ENCODE data around the gene PSMD7. TPM values are rescaled to one million over a fixed set of nuclear protein-coding genes. Genes with fewer than 3 reads are reported as not detected.

Gene PSMD7
- total RNA-seq, 1 donor from 2014 or later, result 86.1 TPM

DNA sequence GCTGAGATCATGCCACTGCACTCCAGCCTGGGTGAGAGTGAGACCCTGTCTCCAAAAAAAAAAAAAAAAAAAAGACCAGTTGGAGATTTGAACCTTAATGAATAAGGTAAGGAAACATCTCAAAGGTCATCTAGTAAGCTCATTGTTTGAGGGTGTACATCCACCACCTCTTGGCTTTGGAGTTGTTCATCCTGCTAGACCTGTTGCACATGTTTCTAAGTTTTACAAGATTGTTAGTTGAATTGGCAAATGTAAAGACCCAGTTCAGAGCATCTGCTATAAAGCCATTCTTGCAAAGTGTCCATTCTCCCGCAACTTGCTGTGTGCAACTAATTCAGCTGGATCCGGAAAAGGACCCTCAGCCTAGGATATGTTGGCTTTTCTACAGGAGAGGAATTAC, 1.5 kb downstream of the PSMD7 start:
- no peak for DNase-seq
- no peaks in the 10 kb centered on the region for H3K27me3 Mint-ChIP-seq
- peaks cover 33% of the 10 kb centered on the region for H3K4me1 Mint-ChIP-seq
- ChIA-PET CTCF (interaction anchor here (0.7 to 1.3 kb wide), 2 partner anchors 12 to 1490 kb away, joined by 3 to 4 read pairs; no protein-coding TSS in a partner anchor), POLR2A (interaction anchor here (0.5 to 1.8 kb wide), 4 partner anchors 234 to 774 kb away, joined by 3 to 6 read pairs (median 3); partner anchors contain the start of gene GLG1)
- H3K4me3 Mint-ChIP-seq, result peak overlapping the region; percentile 87
- no peak overlapping the region for H3K27ac Mint-ChIP-seq
- TF ChIP-seq, protein P1, sequence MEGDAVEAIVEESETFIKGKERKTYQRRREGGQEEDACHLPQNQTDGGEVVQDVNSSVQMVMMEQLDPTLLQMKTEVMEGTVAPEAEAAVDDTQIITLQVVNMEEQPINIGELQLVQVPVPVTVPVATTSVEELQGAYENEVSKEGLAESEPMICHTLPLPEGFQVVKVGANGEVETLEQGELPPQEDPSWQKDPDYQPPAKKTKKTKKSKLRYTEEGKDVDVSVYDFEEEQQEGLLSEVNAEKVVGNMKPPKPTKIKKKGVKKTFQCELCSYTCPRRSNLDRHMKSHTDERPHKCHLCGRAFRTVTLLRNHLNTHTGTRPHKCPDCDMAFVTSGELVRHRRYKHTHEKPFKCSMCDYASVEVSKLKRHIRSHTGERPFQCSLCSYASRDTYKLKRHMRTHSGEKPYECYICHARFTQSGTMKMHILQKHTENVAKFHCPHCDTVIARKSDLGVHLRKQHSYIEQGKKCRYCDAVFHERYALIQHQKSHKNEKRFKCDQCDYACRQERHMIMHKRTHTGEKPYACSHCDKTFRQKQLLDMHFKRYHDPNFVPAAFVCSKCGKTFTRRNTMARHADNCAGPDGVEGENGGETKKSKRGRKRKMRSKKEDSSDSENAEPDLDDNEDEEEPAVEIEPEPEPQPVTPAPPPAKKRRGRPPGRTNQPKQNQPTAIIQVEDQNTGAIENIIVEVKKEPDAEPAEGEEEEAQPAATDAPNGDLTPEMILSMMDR (IDR thresholded peaks at IDR 0.05), result no peak
- intact Hi-C loops (cut with micrococcal nuclease), result loop anchor here (10.0 kb wide), 2 partner anchors 687 to 1243 kb away; partner anchors contain the start of gene WDR59
- ATAC-seq (ENCODE audit: low read depth), result no peak
- no peaks in the 10 kb centered on the region for H3K9me3 Mint-ChIP-seq
- H3K36me3 Mint-ChIP-seq (ENCODE audit: low read depth), result peaks cover 55% of the 10 kb centered on the region

DNA sequence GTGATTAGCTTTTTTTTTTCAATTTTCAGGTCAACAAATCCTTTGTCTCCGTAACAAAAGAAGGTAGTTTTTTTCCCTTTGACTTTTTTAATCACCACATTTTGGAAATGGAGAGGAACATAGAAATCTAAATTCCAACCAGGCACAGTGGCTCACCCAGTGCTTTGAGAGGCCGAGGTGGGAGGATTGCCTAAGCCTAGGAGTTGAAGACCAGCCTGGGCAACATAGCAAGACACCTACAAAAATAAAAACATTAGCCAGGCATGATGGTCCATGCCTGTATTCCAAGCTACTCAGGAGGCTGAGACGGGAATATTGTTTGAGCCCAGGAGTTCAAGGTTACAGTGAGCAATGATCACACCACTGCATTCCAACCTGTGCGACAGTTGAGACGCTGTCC, 5.7 kb downstream of the PSMD7 start:
- H3K9me3 Mint-ChIP-seq, result no peaks in the 10 kb centered on the region
- intact Hi-C loops (cut with micrococcal nuclease), result no loop called here
- H3K4me3 Mint-ChIP-seq, result no peak overlapping the region
- DNase-seq (no peak), ATAC-seq (ENCODE audit: low read depth) (no peak)
- TF ChIP-seq, protein P1 (IDR thresholded peaks at IDR 0.05), result no peak
- H3K36me3 Mint-ChIP-seq (ENCODE audit: low read depth), result peaks cover 85% of the 10 kb centered on the region
- H3K4me1 Mint-ChIP-seq, result peaks cover 20% of the 10 kb centered on the region
- CTCF ChIA-PET, result no interaction called here
- H3K27ac Mint-ChIP-seq, result no peak overlapping the region
- POLR2A ChIA-PET, result no interaction called here
- no peaks in the 10 kb centered on the region for H3K27me3 Mint-ChIP-seq

DNA sequence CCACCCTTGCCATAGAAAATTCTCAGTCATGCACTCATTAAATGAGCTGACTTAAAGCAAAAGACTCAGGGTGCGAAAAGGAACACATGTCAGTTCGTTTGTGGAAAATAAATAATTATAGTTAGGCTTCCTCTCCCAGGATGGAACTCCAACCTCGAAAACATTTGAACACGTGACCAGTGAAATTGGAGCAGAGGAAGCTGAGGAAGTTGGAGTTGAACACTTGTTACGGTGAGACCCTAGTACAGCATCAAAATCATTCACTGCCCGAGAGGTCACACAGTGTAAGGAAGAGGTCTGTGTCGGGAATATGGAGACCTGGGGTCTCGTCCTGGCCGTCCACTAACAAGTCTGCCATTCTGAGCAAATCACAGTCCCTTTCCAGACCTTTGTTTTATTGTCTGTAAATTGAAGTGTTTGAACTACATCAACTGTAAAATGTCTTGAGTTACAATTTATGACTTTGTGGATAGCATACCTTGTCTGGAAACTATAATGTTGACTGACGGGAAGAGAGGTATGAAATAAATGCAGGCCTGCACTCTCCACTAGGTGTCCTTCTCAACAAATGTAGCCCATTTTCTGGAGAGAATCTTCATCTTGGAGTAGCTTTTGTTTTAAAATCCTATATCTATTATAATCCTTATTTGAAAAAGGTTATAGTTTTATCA, 7.7 kb downstream of the PSMD7 start:
- Mint-ChIP-seq H3K4me1 (peaks cover 4% of the 10 kb centered on the region), H3K27ac (no peak overlapping the region), H3K4me3 (no peak overlapping the region), H3K9me3 (no peaks in the 10 kb centered on the region), H3K36me3 (ENCODE audit: low read depth) (peaks cover 85% of the 10 kb centered on the region), H3K27me3 (no peaks in the 10 kb centered on the region)
- DNase-seq (no peak), ATAC-seq (ENCODE audit: low read depth) (no peak)
- CTCF ChIA-PET, result interaction anchor here (1.8 kb wide), 1 partner anchor 128 kb away, joined by 4 read pairs; no protein-coding TSS in a partner anchor
- POLR2A ChIA-PET, result no interaction called here
- TF ChIP-seq, protein P1 (IDR thresholded peaks at IDR 0.05), result no peak
- intact Hi-C loops (cut with micrococcal nuclease), result no loop called here

DNA sequence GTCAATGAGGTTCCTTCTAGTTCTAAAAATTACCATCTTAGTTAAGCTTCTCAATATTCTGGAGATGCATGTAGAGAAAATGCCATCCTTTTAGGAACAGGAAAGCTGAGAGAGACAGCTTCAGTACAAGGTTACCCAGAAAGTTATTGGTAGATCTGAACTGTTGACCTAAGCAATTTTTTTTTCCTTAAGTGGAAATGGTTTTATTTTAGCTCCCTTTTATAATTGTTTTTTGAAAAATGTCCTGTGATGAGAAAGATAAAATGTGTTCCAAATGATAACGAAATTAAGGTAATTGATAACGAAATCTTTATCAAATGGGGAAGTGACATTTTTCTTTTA, 8.2 kb downstream of the PSMD7 start:
- ATAC-seq (ENCODE audit: low read depth) (no peak), DNase-seq (no peak)
- peaks cover 2% of the 10 kb centered on the region for H3K4me1 Mint-ChIP-seq
- no peak overlapping the region for H3K4me3 Mint-ChIP-seq
- CTCF ChIA-PET, result interaction anchor here (1.8 kb wide), 1 partner anchor 127 kb away, joined by 4 read pairs; no protein-coding TSS in a partner anchor
- H3K27ac Mint-ChIP-seq, result no peak overlapping the region
- no peaks in the 10 kb centered on the region for H3K9me3 Mint-ChIP-seq
- intact Hi-C loops (cut with micrococcal nuclease), result no loop called here
- H3K36me3 Mint-ChIP-seq (ENCODE audit: low read depth), result peaks cover 82% of the 10 kb centered on the region
- TF ChIP-seq, protein P1 (IDR thresholded peaks at IDR 0.05), result no peak
- H3K27me3 Mint-ChIP-seq, result no peaks in the 10 kb centered on the region
- POLR2A ChIA-PET, result no interaction called here

DNA sequence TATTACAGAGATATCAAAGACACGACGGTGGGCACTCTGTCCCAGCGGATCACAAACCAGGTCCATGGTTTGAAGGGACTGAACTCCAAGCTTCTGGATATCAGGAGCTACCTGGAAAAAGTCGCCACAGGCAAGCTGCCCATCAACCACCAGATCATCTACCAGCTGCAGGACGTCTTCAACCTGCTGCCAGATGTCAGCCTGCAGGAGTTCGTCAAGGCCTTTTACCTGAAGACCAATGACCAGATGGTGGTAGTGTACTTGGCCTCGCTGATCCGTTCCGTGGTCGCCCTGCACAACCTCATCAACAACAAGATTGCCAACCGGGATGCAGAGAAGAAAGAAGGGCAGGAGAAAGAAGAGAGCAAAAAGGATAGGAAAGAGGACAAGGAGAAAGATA, 8.7 kb downstream of the PSMD7 start:
- no peak for ATAC-seq (ENCODE audit: low read depth)
- CTCF ChIA-PET, result interaction anchor here (1.0 to 1.8 kb wide), 3 partner anchors 8 to 347 kb away, joined by 3 to 4 read pairs (median 3); no protein-coding TSS in a partner anchor
- no peak for DNase-seq
- POLR2A ChIA-PET, result interaction anchor here (1.2 kb wide), 1 partner anchor 8 kb away, joined by 4 read pairs; the partner anchor contains the start of gene PSMD7
- Mint-ChIP-seq H3K27ac (no peak overlapping the region), H3K36me3 (ENCODE audit: low read depth) (peaks cover 78% of the 10 kb centered on the region), H3K4me3 (no peak overlapping the region), H3K9me3 (no peaks in the 10 kb centered on the region), H3K27me3 (no peaks in the 10 kb centered on the region), H3K4me1 (no peaks in the 10 kb centered on the region)
- intact Hi-C loops (cut with micrococcal nuclease), result no loop called here
- TF ChIP-seq, protein P1 (IDR thresholded peaks at IDR 0.05), result no peak

All from activated B cell treated with CpG ODN at 0.5 μM for 24 hours (primary cell).